Measurements from ENCODE around the gene HCFC1.
"Not testable (repeated sequence)": the region's sequence is repeated elsewhere in the genome, so short reads cannot be mapped to it uniquely, and the experiment has no call there.

Gene HCFC1

DNA sequence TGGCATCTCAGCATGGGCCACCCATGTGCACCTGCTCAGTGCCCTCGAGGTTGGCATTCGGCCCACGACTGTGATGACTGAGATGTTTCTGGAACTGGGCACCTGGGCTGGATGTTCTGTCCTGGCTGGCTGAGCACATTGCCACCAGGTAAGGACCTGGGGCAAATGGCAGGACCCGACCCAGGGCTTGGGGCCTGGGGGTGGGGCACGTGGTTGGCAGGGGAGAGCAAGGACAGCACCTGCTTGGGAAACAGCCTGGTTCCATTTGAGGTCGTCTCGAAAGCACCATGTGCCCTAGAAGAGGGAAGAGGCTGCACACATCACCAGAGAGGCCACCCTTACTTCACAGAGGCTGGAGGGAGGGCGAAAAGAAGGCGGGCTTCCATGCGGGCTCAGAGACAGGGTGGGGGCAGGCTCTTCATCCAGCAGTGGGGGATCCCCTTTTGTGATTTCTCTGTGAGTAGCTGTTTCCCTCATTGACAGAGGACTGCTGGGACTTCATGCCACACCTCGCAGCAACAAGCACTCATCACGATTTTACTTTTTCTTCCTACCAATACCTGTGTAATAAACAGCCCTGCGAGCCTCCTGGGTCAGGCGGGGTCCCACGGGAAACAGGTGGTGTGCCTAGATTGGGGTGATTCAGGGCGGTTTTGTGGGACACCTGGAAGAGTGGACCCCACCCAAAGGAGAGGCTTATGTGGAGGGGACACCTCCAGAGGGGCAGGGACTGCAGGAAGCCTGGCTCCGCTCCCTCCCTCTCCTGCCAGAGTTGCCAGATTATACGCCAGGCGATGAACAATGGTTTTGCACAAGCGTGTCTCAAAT is 12.9 kb upstream of the HCFC1 start:
- TF ChIP-seq CTCF (IDR thresholded peaks at IDR 0.05), result no peak
- Histone ChIP-seq H3K4me3 (no peak overlapping the region), H3K27me3 (no peaks in the 10 kb centered on the region), H3K4me1 (peaks cover 0 to 9% (median 4%) of the 10 kb centered on the region in 4 donors), H3K27ac (peak overlapping the region; percentile 63 to 69), H3K36me3 (no peaks in the 10 kb centered on the region), H3K9me3 (no peaks in the 10 kb centered on the region)
- DNase-seq, result no peak
- intact Hi-C loops (cut with DNase I; ENCODE audit: low total_unique reads), result no loop called here

DNA sequence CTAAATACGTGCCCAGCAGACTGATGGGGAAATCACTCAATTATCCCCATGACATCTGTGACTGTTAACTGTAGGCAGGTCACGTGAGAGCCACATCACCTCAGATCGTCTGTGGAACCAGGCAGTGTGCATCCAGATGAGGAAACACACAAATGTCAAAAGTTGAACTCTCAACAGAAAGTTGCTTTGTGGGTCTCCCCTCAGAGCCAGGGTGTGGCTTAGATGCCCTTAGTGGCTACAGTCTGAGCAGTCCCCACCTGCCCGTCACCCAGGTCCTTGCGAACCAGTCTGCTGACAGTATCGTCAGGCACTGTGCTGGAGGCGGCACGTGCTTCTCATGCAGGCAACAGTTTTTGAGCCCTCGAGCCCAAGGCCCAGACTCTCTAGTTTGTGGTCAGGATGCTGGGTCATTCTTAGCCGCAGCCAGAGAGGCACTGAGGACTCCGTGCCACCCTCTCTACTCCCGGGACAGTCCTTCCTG is 11.7 kb upstream of the HCFC1 start:
- Histone ChIP-seq H3K36me3 (no peaks in the 10 kb centered on the region), H3K27me3 (no peaks in the 10 kb centered on the region)

GRCh38 chrX:153981771-153982533 is 10.3 kb upstream of the HCFC1 start:
- no peak for TF ChIP-seq CTCF (IDR thresholded peaks at IDR 0.05)
- Histone ChIP-seq H3K27ac (no peak overlapping the region), H3K4me3 (no peak overlapping the region), H3K4me1 (peaks cover 0 to 9% (median 4%) of the 10 kb centered on the region in 4 donors), H3K27me3 (no peaks in the 10 kb centered on the region), H3K9me3 (no peaks in the 10 kb centered on the region), H3K36me3 (no peaks in the 10 kb centered on the region)
- intact Hi-C loops (cut with DNase I; ENCODE audit: low total_unique reads), result no loop called here
- DNase-seq, result peak in 1 of 2 donors; percentile 36

More for the DNA sequence above, 11.7 kb upstream of the HCFC1 start:
- Histone ChIP-seq H3K4me3 (no peak overlapping the region), H3K9me3 (no peaks in the 10 kb centered on the region), H3K4me1 (peaks cover 0 to 9% (median 4%) of the 10 kb centered on the region in 4 donors), H3K27ac (no peak overlapping the region)
- TF ChIP-seq CTCF (IDR thresholded peaks at IDR 0.05), result no peak
- intact Hi-C loops (cut with DNase I; ENCODE audit: low total_unique reads), result no loop called here
- no peak for DNase-seq

DNA sequence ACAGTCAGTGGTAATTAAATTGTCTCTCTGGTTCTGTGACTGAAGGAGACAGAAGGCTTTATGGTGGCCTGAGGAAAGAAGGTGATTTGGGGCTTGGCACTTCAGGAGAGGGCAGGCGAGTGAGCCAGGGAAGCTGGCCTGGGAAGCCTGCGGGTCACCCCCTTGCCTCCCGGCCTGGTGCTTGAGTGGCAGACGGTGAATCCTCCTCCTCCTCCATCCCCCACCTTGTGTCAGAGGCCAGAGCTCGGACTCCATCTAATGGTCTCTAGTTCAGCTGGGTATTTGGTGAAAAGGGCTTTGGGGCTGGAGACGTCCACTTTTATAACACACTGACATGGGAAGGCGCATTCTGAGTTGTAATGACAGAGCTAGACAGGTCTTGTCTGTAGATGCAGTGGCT is 9.6 kb upstream of the HCFC1 start:
- Histone ChIP-seq H3K4me1 (peaks cover 0 to 9% (median 4%) of the 10 kb centered on the region in 4 donors), H3K27ac (no peak overlapping the region), H3K27me3 (no peaks in the 10 kb centered on the region), H3K4me3 (no peak overlapping the region), H3K9me3 (no peaks in the 10 kb centered on the region), H3K36me3 (no peaks in the 10 kb centered on the region)
- intact Hi-C loops (cut with DNase I; ENCODE audit: low total_unique reads), result no loop called here
- DNase-seq, result no peak
- no peak for TF ChIP-seq CTCF (IDR thresholded peaks at IDR 0.05)

GRCh38 chrX:153980394-153980793 is 8.8 kb upstream of the HCFC1 start:
- not testable (repeated sequence) for H3K36me3 ChIP-seq, DNase-seq

More at GRCh38 chrX:153980394-153980793, 8.8 kb upstream of the HCFC1 start:
- H3K27ac ChIP-seq; H3K9me3 ChIP-seq; intact Hi-C loops (cut with DNase I; ENCODE audit: low total_unique reads); H3K27me3 ChIP-seq; H3K4me1 ChIP-seq; H3K4me3 ChIP-seq: not testable (repeated sequence)

Measured in tibial artery (tissue), 4 donors.